ENCODE results near the gene CEP162.
"Not testable (repeated sequence)": the region's sequence is repeated elsewhere in the genome, so short reads cannot be mapped to it uniquely, and the experiment has no call there.

CEP162 gene

DNA sequence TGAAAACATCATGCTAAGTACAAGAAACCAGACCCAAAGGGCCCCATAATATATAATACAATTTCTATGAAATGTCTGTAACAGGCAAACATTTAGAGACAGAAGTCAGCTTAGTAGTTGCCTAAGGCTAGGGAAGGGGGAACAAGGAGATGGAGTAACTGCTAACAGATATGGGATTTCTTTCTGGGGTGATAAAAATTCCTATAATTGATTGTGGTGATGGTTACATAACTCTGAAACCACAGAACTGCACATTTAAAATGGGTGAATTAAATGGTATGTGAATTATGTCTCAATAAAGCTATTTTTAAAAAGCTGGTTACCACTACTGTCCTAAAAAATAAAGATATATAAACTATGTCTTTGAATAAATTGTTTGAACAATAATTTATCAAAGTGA lies 3.2 kb downstream of the CEP162 start:
- DNase-seq (ENCODE audit: low read depth, low spot score): no peak

DNA sequence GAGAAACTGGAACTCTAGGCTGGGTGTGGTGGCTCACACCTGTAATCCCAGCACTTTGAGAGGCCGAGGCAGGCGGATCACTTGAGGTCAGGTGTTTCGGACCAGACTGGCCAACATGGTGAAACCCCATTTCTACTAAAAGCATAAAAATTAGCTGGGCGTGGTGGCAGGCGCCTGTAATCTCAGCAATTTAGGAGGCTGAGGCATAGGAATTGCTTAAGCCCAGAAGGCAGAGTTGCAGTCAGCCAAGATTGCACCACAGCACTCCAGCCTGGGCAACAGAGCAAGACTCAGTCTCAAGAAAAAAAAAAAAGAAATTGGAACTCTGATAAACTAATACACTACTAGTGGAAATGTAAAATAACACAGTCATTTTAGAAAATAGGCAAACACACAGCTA lies 3.8 kb downstream of the CEP162 start:
- DNase-seq (ENCODE audit: low read depth, low spot score): not testable (repeated sequence)

GRCh38 chr6:84222426-84222825 lies 5.0 kb downstream of the CEP162 start:
- no peak for DNase-seq (ENCODE audit: low read depth, low spot score)

- no peak for DNase-seq (ENCODE audit: low read depth, low spot score)
These were observed 6.5 kb downstream of the CEP162 start for GRCh38 chr6:84220809-84221409.

DNA sequence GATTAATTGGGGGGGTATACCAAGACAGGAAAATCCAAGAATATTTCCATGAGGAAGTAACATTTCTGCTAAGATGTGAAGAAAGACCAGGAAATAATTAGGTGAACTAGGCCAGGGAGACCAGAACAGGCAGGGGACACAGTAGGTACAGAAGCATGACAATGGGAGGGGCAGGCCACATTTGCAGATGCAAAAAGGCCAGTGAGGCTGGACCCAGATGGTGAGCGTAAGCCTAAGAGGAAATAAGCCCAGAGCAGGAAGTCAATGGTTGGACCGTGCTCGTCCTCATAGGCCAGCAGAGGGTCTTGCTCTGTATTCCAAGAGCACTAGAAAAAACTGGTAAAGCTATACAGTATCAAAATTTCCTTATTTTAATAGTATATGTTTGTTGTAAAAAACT lies 9.4 kb downstream of the CEP162 start:
- no peak for DNase-seq (ENCODE audit: low read depth, low spot score)

DNA sequence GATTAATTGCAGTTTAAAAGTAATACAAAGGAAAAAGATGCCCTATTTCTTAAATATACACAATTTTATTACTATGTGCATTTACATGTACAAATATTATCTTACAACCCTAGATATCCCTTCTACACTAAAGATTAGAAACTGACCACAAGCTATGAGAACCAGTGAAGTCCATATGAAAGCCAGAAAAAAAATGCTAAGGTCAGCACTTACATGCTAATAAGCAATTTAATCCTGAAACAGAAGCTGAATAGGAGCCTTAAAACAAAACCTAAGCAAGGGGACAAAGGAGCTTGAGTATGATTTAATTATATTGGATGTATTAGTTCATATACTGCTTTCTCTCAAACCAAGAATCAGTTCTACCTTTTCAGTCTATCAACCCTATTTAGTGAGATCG lies 14.2 kb downstream of the CEP162 start:
- DNase-seq (ENCODE audit: low read depth, low spot score): no peak

DNA sequence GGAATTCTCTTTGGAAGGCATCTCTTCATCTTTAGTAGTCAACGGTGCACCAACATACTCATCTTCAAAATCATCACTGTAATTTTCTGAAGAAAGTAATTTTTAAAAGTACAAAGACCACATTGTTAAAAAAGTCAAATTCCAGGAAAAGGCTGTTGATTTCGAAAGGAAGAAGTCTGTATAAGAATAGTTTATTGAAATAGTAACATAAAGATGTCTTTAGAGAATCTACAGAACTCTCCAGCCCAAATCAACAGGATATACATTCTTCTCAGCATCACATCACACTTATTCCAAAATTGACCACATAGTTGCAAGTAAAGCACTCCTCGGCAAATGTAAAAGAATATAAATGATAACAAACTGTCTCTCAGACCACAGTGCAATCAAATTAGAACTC lies 23.4 kb downstream of the CEP162 start:
- DNase-seq (ENCODE audit: low read depth, low spot score): no peak

DNA sequence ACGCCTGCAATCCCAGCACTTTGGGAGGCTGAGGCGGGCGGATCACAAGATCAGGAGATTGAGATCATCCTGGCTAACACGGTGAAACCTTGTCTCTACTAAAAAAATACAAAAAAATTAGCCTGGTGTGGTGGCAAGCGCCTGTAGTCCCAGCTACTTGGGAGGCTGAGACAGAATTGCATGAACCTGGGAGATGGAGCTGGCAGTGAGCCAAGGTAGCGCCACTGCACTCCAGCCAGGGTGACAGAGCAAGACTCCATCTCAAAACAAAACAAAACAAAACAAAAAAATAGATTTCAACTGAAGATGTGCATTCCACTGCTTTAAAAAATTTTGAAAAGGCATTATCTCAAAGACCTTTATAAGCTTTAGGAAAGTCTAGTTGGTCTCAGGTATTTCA lies 27.5 kb downstream of the CEP162 start:
- not testable (repeated sequence) for DNase-seq (ENCODE audit: low read depth, low spot score)

GRCh38 chr6:84197708-84198107 lies 29.7 kb downstream of the CEP162 start:
- no peak for DNase-seq (ENCODE audit: low read depth, low spot score)

GRCh38 chr6:84193114-84193708 lies 34.2 kb downstream of the CEP162 start:
- peak; percentile 18 for DNase-seq (ENCODE audit: low read depth, low spot score)

DNA sequence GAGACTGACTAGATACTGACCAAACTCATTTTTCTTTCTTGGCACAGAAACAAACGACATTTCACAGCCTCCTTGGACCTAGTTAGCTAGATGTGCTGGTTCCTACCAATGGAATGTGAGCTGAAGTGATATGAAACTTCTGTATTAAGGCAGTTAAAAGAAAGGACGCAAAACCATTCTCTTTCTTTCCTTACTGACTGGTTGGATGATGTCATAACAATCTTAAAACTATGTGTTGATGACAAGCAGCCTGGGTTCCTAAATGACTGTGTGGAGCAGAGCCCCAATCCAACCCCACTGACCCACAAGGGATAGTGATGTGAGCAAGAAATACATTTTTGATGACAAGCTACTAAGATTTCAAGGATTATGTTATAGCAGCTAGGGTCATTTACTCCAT lies 35.6 kb downstream of the CEP162 start:
- no peak for DNase-seq (ENCODE audit: low read depth, low spot score)

DNA sequence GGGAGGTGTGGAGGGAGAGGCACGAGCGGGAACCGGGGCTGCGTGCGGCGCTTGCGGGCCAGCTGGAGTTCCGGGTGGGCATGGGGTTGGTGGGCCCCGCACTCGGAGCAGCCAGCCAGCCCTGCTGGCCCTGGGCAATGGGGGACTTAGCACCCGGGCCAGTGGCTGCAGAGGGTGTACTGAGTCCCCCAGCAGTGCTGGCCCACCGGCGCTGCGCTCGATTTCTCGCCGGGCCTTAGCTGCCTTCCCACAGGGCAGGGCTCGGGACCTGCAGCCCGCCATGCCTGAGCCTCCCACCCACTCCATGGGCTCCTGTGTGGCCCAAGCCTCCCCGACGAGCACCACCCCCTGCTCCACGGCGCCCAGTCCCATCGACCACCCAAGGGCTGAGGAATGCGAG lies 38.1 kb downstream of the CEP162 start:
- not testable (repeated sequence) for DNase-seq (ENCODE audit: low read depth, low spot score)

- DNase-seq (ENCODE audit: low read depth, low spot score): no peak
These were observed 44.0 kb downstream of the CEP162 start for GRCh38 chr6:84183430-84183829.

DNA sequence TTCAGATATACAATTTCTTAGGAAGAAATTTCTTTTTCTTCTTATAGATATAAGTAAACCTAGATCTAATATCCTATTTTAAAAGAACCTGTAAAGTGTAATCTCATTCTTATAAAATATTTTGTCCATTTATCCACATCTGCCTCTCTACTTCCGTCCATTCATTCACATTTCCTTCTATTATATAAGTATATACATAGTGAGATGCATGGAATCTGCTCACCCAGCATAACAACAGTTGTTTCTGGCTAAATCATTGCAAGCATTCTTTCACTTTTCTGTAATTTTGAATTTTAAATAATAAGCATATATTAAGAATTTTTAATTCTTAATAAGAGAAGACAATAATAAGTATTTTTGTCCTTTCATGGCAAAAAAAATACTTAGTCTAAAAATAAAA lies 45.4 kb downstream of the CEP162 start:
- DNase-seq (ENCODE audit: low read depth, low spot score): no peak

DNA sequence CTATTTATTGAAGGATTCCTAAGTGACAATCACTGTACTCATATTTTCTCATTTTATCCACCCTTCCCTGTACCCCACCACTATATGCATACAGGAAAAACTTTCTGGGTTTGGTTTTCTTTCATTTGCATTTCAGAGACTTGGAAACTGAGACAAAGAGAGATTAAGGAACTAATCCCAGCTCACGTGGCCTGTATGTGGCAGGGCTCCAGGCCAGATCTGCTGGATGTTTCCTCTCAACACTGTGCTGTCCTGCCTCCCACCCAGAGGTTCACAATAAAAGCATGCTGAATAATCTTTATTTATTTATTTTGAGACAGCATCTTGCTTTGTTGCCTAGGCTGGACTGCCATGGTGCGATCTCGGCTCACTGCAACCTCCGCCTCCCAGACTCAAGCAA lies 50.2 kb downstream of the CEP162 start:
- DNase-seq (ENCODE audit: low read depth, low spot score): no peak

DNA sequence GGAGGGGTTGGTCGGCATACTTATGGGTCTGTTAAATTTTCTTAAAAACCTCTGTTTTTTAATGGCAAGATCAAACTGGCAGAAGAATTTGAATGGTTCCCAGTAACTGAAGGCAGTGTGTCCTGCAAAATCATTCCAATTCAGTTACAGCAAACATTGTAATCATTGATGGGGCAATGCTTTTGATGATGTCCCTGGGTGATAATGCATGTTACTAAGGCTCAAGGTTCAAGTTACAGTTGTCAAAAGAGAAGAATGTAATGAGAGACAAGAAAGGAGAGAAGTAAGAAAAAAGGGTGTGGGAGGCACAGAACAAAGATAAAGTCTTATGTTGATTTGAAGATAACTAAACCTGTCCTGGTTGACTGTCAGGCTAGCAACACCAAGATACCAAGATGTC lies 54.9 kb downstream of the CEP162 start:
- DNase-seq (ENCODE audit: low read depth, low spot score): no peak

DNA sequence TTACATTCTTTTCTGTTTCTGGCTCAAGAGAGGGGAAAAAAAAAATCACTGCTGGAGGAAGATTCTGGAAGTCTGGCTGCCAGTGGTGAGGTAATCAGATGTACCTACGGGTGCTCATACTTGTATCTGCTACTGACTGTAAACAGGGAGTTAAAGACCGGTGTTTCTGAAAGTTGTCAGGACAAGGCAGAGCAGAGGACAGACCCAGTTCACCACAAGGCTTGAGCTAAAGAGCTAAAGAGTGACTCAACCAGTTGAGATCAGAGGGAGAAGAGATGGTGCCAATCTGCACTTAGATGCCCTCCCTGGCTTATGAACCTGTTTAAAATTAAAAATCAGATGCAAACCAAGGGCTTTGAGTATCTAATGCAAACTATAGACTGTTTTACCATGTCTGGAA lies 55.4 kb downstream of the CEP162 start:
- no peak for DNase-seq (ENCODE audit: low read depth, low spot score)

- no peak for DNase-seq (ENCODE audit: low read depth, low spot score)
These were observed 60.0 kb downstream of the CEP162 start for GRCh38 chr6:84167457-84167856.

- DNase-seq (ENCODE audit: low read depth, low spot score): no peak
These were observed 61.0 kb downstream of the CEP162 start for GRCh38 chr6:84166395-84166794.

DNA sequence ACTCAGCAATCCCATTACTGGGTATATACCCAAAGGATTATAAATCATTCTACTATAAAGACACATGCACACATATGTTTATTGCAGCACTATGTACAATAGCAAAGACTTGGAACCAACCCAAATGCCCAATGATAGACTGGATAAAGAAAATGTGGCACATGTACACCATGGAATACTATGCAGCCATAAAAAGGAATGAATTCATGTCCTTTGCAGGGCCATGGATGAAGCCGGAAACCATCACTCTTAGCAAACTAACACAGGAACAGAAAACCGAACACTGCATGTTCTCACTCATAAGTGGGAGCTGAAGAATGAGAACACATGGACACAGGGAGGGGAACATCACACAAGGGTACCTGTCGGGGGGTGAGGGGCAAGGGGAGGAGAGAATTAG lies 63.1 kb downstream of the CEP162 start:
- not testable (repeated sequence) for DNase-seq (ENCODE audit: low read depth, low spot score)

DNA sequence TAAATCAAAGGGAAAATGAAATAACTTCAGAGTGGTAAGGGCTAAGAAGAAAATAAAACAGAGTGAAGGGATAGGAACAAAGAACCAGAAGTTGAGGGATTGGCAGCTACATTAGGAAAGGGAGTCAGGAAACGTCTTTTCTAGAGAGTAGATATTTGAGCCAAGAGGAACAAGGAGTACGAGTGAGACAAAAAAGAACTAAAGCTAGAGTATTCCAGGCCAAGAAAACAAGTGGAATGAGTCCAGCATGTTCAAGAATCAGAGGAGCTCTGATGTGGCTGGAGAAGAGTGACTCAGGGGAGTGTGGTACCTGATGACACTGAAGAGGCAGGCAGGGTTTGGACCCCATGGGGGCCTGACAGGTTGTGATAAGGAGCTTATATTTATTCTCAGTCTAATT lies 66.3 kb downstream of the CEP162 start:
- no peak for DNase-seq (ENCODE audit: low read depth, low spot score)

GRCh38 chr6:84156306-84156705 lies 71.1 kb downstream of the CEP162 start:
- DNase-seq (ENCODE audit: low read depth, low spot score): no peak

- DNase-seq (ENCODE audit: low read depth, low spot score): no peak
These were observed 75.8 kb downstream of the CEP162 start for GRCh38 chr6:84151669-84152068.

- DNase-seq (ENCODE audit: low read depth, low spot score): peak; percentile 41
These were observed 76.7 kb downstream of the CEP162 start for GRCh38 chr6:84150705-84151104.
